HG02798 (cell line): Measurements from ENCODE around the gene OLFM1.

Experiments
- ATAC-seq: cut with Tn5 transposase; IDR thresholded peaks from one replicate; pipeline ENCODE4 v1.9.1; 2021; ENCODE audit warnings: mild to moderate bottlenecking; ENCODE audit not compliant: unreplicated experiment, poor library complexity

The OLFM1 gene

DNA sequence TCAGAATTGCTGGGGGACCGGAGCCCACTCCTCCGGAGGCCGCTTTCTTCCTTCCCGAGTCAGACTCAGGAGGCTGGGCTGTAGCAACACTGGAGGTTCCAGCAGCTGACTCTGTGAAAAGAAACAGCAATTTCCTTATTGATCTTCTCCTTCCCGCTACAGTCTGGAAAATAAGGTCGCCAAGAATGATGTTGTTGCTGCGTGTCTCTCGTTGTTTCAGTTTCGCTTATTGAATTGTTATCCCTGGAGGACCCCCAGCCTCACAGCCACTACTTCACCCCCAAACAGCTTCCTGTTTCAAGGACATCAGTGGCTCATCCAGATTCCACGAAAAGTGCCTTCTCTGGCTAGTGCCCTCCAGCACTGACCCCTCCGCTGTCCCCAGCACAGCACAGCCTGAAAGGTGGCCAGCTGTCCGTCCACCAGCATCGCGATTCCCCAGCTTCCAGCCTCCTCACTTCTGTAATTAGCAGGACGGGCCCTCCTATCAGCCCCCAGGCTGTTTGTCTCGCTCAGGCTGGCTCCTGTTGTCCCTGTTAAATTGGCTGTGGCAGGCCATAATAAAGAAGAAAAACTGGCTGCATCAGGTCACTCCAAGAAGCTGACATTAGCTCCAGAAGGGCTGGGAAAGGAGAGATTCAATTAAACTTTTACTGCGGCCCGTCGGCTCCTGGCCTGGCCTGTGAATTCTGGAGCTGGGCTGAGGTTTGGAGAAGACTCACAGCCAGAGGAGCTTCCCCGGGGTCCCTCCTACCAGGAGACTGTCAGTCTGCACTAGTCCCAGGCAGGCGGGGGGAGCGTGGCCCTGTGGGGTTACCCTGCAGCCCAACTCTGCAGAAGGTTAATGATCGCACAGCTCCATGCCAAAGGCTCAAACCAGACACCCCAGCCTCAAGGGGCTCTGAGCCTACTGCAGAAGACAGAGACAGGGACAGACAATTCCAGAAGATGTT, 40.5 kb downstream of the OLFM1 start:
- ATAC-seq, result no peak

DNA sequence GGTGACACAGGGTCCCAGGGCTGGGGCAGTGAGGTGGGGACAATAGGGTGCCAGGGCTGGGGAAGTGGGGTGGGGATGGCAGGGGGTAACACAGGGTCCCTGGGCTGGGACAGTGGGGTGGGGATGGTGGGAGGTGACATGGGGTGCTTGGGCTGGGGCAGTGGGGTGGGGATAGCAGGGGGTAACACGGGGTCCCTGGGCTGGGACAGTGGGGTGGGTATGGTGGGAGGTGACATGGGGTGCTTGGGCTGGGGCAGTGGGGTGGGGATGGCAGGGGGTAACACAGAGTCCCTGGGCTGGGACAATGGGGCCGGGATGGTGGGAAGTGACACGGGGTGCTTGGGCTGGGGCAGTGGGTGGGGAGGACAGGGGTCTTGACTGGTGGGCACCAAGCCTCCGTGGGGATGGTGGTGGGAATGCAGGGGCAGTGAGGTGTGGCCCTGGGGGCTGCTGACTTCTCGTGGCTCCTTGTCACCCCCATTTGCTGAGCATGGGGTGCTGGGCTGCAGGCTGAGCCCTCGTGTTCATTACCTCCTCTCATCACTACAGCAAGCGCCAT, 41.7 kb downstream of the OLFM1 start:
- ATAC-seq, result no peak

DNA sequence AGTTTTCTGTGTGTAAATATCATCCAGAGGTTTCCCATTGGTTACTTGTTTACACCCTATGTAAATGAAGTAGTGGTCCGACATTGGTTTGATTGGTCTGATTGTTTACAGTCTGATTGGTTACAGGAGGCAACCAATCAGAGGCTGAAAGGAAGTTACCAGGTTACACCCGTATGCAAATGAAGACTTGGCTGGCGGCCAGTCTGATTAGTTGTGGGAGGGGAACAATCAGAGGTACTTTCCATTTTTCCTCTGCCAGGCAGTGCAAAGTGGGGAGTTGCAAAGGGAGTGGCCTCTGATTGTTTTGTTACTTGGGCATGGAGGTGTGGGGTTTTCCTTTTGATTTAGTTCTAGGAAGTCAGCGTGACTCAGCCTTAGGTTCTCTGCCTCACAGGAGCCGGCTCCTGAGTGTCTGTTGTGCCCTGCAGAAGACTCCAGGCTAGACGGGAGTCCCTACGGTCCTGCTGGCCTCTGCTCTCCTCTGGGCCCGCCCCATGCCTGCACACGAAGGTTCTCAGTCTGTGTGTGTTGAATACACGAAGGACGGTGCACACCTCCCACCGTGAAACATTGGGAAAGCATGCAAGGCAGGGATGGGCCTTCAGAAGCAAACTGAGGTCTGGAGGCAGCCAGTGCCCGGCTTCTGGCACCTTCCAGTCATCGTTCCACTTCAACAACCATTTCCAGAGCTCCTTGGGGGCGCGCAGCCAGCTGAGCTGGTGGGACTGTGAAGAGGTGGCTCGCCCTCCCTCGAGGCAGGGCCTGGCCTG, 42.9 kb downstream of the OLFM1 start:
- ATAC-seq, result no peak

DNA sequence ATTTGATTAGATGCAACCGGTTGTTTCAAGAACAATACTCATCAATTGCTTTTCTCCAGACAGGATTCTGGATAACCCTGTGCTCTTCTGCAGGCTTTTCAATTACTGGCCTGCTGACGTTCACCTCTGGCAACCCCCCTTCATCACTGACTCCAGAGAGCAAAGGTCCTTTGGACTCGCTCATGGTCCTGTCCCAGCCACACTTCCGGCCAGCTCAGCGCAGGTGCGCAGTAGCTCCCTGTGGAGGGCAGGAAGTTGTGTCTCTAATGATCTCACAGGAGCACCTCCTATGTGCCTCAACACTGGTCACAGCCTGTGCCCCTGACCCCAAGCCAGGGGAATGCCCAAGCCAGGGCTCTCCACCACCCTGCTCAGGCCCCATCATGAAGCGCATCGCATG, 44.0 kb downstream of the OLFM1 start:
- ATAC-seq, result no peak

DNA sequence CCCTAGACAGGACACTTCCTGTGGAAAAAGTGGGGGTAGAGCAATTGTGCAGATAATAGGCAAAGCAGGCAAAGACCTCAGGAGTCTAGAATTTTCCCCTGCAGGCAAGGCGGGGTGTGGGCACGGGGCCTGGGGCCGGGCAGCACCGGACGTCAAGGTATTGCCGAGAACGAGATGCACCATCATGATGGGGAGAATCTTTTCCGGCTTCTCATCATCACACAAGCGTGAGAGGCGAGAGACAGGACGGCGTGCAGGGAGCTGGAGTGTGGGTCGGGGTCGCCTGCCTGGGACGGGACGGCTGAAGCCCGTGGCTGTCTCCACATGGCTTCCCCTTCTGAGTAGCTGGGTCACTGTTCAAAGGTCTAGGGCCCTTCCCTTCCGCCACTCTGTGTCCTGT, 44.5 kb downstream of the OLFM1 start:
- no peak for ATAC-seq

DNA sequence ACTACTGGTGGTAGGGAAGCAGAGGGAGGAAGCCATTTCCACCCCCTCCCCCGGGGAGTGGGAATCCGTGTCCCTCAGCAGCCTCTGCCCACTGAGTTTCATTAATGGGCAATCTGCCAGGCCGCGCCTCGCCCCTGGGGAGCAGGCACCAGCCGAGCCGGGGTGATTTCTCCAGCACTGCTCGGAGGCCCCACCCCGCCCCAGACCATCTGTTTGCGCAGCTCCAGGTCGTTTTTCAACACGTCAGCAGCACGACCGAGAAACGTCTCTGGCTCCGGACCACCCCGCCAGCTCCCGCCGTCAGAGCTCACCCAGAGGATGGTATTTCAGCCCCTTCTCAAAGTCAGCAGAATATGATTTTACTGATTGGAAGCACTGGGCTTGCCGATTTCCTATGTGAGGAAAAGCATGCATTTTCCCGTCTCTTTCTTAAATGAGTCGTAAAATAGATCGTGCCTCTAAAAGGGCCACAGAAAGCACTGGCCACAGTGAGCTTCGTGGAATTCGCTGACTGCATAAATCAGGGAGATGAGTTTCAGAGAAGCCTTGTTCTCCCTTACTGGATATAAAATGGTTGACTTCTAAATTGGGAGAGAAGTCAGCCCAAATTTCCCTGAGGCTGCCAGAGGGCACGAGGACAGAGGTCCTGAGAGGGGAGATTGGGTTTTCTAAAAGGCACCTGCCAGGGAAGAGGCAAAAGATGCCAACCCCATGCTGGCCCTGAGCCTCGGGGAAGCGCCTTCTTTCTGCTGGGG, 47.0 kb downstream of the OLFM1 start:
- ATAC-seq, result no peak

DNA sequence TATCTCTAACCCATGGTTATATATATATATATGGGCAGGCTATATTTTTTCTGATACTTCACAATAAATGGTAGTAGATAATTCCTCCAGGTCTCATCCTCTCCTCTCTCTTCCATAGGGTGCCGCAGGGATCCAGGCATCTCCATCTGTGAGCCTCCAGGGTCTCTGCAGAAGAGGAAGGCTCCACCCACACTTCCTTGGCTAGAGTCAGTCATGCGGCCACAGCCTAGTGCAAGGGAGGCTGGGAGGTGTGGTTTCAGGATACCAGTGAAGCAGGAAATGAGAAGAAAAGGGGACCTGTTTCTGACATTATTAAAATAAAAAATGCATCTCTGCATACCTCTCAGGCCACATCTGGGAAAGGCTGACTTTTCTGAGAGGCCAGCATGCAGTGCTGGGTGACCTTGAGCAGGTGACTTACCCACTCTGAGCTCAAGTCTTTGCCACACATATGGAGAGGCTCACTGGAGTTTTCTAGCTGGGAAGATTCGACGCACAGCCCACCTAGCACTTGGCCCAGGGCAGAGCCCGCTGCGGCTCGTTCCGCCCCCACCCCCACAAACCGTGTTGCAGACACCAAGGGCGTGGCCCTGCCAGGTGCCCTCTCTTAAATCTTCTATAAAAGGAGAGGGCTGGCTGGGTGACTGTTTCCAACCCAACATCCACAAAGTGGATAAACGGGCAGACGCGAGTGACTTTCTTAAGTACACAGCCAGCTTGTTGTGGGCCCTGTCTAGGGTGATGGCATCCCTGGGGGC, 47.9 kb downstream of the OLFM1 start:
- no peak for ATAC-seq

DNA sequence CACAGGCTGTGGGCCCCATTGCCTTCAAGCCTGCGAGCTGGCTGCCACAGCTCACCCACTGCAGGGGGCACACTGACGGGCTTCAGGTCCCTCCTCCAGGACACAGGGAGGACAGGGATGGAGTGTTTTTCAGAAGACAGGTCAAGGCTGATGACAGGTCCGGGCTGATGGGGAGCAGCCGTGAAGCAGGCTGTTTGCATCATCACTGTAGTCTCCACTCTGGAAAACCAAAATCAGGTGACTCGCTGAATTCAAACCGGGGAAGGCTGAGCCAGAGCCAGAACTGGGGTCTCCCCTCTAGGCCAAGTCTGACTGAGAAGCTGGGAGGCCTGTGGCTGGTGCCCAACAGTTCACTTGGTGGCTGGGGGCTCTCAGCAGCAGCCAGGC, 48.5 kb downstream of the OLFM1 start:
- no peak for ATAC-seq

DNA sequence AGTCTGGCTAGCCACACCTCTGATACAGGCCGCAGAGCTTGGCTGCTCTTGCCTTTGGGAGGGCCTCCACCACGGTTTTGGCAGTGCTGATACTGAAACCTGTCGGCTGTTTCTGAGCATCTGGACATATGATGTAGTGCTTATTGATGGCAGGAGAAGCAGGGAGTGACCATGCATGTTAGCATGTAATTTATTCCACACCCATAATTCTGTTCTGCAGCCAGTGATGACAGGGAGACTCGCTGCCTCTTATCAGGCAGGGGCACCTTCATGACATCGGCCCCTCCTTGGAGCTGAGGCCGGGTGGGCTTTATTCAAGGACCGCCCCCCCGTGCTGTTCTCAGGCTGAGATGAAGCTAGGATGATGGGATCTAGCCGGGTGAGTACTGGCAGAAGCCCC, 49.0 kb downstream of the OLFM1 start:
- no peak for ATAC-seq

DNA sequence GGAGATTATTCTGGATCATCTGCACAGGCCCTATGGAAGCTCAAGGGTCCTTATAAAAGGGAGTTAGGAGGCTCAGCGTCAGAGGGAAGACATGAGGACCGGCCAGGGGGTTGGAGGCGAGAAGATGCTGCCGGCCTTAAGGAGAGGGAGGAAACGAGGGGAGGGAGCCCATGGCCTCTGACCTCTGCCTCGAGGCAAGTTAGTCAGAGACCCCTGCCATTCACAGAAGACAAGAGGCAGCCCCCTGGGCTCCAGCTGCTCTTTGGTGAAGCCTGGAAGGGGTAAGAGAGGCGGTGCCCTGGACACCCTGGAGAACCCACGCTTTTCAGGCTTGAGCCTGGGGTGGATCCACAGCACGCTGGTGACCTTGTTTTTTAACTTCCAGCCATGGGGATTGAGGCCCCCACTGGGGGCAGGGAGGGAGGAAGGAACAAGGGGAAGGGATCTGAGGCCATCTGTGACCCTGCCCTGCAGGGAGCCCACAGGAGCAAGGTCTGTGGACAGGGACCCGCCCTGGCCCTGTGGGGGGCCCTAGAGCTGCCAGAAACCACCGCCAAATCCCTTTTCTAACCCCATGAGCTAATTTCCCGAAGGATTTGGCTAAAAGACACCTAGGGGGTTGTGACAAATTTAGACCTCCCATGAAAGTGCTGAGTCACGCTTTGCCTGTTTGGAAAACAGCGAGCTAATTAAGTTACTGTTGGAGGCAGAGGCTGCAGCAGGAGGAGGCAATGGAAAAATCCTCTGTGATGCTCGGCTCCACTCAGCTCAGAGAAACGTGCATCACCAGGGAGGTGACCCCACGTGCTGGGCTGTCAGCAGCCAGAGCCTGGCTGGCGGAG, 49.7 kb downstream of the OLFM1 start:
- ATAC-seq, result no peak

DNA sequence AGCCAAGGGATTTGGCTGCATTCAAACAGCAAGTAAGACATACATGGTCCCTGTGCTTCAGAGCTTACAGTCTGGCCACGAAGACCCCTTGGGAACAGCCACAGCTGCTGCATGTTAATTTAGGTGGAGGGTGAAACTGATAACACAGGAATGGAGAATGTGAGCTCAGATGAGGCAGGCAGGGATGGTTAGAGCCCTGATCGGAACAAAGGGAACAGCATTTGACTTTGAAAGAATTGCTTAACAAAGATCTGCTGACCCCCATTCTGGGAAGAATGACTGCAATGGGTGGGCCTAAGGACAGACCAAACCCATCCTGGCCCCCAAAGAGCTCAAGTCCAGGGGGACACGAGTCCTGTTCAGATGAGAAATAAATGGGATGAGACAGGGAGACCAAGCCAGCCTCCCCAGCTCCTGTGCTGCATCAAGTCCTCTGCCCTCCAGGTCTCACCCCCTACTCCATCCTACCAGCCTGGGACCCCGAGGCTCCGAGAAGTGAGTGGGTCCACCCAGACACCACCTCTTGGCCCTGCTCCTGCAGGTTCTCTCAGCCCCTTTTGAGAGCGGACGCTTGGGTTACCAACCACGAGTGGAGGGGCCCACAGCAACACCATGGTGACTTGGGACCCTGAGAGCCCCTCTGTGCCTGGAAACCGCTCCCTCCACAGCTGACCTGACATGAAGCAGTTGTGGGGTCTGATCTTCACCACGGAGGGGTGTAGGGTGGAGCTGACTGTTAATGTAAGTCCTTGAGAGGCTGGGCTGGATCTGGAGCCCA, 50.8 kb downstream of the OLFM1 start:
- ATAC-seq, result no peak

DNA sequence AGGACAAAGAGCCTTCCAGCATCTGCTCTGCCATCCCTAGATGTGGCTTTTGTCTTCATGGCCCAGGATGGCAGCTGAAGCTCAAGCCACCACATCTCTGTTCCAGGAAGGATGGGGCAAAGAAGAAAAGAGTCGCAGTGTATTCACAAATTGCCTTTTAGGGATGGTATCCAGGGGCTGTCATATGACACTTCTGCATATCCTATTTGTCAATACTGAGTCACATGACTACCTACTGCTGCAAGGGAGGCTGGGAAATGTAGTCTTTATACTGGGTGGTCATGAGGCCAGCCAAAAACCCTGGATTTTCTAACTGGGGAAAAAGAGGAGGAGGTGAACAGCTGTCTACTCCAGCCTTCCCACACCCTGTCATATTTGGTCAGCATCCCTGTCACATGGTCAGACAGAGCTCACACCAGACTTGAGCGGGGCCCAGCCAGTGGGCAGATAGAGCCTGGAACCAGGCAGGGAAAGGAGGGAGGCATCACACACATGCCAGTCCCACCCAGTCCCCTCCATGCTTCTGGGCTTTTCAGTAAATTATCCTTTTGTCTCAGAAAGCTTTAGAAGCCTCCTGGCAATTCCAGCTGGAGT, 52.0 kb downstream of the OLFM1 start:
- ATAC-seq, result no peak

DNA sequence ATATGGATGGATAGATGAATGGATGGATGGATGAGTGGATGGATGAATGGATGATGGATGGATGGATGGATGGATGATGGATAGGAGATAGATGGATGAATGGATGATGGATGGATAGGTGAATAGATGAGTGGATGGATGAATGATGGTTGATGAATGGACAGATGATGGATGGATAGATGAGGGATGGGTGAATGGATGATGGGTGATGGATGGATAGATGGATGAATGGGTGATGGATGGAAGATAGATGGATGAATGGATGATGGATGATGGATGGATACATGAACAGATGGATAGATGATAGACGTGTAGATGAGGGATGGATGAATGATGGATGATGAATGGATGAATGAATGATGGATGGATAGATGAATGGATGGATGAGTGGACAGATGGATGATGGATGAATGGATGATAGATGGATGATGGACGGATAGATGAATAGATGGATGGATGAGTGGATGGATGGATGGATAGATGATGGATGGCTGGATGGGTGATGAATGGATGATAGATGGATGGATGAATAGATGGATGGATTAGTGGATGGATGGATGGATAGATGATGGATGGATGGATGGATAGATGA, 53.8 kb downstream of the OLFM1 start:
- no peak for ATAC-seq

DNA sequence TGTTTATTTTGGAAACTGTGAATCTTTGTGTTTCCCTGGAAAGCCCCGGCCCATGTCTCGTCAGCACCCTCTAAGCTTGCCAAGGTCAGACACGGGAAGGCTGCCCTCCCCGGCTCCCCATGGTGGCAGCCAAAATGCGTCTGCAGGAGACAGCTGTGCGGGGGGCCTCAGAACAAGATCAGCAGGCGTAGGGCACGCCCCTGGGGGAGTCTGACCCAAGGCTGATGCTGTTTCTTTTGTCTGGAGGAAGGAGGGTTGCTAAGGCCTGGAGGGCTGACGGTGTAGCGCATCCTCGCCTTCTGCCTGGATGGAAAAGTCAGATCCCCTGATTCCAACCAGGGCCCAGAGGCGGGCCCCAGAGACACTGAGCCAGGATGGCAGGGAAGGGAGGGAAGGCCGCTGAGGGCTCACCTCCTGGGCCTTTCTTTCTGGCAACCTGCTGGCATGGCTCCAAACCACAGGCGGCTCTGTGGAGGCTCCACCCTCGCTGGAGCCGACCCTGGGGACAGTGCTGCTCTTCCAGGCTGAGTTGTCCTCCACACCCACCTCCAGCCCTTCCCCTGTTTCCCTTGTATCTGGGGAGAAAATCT, 57.2 kb downstream of the OLFM1 start:
- ATAC-seq, result no peak

DNA sequence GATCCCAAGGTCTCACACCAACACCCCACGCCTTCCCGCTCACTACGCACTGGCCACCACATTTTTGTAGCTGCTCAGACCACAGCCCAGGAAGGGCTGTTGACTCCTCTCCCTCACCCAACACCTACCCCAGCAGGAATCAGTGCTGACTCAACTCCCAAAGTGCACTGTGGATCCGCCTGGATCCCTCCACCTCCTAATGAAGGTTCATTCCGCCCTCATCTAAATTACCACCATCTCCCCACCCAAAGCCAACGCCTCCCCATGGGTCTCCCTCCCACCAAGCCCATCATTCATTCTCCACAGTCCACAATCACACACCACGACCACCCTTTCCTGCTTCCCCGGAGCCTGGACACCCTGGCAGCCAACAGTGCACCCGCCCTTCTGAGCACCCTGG, 57.8 kb downstream of the OLFM1 start:
- no peak for ATAC-seq

DNA sequence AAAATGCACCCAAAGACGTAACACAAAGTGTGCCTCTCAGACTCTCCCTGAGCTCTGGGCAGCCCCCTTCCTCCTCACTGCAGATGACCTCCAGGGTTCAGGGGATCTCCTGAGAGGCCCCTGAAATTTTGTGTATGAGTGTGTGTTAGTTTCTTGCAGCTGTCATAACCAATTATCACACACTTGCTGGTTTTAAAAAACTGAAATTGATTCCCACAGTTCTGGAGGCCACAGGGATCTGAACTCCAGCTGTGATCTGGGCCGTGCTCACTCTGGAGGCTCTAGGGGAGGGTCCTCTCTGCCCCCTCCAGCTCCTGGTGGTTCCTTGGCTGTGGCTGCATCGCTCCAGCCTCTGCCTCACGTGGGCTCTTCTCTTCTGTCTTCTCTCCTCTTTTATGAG, 58.8 kb downstream of the OLFM1 start:
- ATAC-seq, result no peak
